Gastrocnemius medialis (tissue), 4 donors: ENCODE results near the gene NPAS3. TPM values are rescaled to one million over a fixed set of nuclear protein-coding genes. Genes with fewer than 3 reads are reported as not detected.

Experiments used
- ATAC-seq, 2 donors: fragments of 150-250 bp; one replicate each; pipeline ENCODE4 v1.9.1; 2016
- DNase-seq, 2 donors: peaks; one replicate each; pipeline ENCODE4 v3.0.0-alpha.2; 2019
- H3K27ac ChIP-seq, 4 donors: fragments of 200-600 bp; sonication (generic); 1 replicate in 1 of 4; 2 replicates in 3 of 4; pipeline ENCODE4 v1.5.1; 2016 to 2018; ENCODE audit warnings: mild to moderate bottlenecking in 2 of 4, moderate library complexity in 1 of 4
- H3K27me3 ChIP-seq, 3 donors: fragments of 200-600 bp; sonication (generic) in 2 of 3; 1 replicate in 1 of 3; 2 replicates in 2 of 3; pipeline versions ENCODE4 v1.5.1 to v1.6.0; 2016 to 2019; ENCODE audit warnings: mild to moderate bottlenecking in 1 of 3, moderate library complexity in 1 of 3
- H3K36me3 ChIP-seq, 2 donors: fragments of 200-600 bp; sonication (generic) in 1 of 2; one replicate each; pipeline ENCODE4 v1.5.1; 2017 to 2018
- H3K4me1 ChIP-seq, 2 donors: fragments of 200-600 bp; sonication (generic) in 1 of 2; one replicate each; pipeline ENCODE4 v1.5.1; 2016 to 2017; ENCODE audit warnings: mild to moderate bottlenecking in 2 of 2
- H3K4me3 ChIP-seq, 4 donors: fragments of 200-600 bp; sonication (generic) in 3 of 4; 1 replicate in 1 of 4; 2 replicates in 3 of 4; pipeline ENCODE4 v1.5.1; 2016 to 2019; ENCODE audit warnings: mild to moderate bottlenecking in 2 of 4
- H3K9me3 ChIP-seq, 3 donors: fragments of 200-600 bp; sonication (generic) in 2 of 3; 1 replicate in 1 of 3; 2 replicates in 2 of 3; pipeline ENCODE4 v1.5.1; 2016 to 2019
- POLR2A ChIP-seq, 2 donors: fragments of 450-650 bp; IDR thresholded peaks; one replicate each; pipeline ENCODE4 v1.6.1; 2017; ENCODE audit warnings: antibody characterized with exemption in 2 of 2, mild to moderate bottlenecking in 2 of 2, moderate library complexity in 2 of 2
- in situ Hi-C, 4 donors: fragments of 200-750 bp; cut with MboI; loops; one replicate each; pipeline versions ENCODE4 v1.15.0 to v1.8.0; 2017; ENCODE audit warnings: low sequenced_read_pairs in 4 of 4
- intact Hi-C: fragments of 100-400 bp; cut with DNase I; formaldehyde crosslinking; loops from one replicate; pipeline ENCODE4 v1.15.1; 2023; ENCODE audit warnings: low total_unique reads
- total RNA-seq, 4 donors: library from RNA; depleted of rRNA; stranded (reverse); fragments of >200 nt; gene quantifications; one replicate each; pipeline versions ENCODE4 v1.1.0 to v1.2.3, GENCODE V29; 2016
- TF ChIP-seq, protein P1 (sequence below), 5 experiments: fragments of 450-650 bp in 3 of 5; fragments of 200-600 bp in 2 of 5; sonication (generic) in 2 of 5; IDR thresholded peaks in 4 of 5; conservative IDR thresholded peaks in 1 of 5; 1 replicate in 4 of 5; 2 replicates in 1 of 5; pipeline ENCODE4 v1.5.1; 2016 to 2019; ENCODE audit warnings: antibody characterized with exemption in 5 of 5, mild to moderate bottlenecking in 3 of 5, moderate library complexity in 3 of 5

NPAS3 gene
- total RNA-seq, 4 donors from 2014 or later, result 0.82 to 1.00 TPM; not detected in 2

DNA sequence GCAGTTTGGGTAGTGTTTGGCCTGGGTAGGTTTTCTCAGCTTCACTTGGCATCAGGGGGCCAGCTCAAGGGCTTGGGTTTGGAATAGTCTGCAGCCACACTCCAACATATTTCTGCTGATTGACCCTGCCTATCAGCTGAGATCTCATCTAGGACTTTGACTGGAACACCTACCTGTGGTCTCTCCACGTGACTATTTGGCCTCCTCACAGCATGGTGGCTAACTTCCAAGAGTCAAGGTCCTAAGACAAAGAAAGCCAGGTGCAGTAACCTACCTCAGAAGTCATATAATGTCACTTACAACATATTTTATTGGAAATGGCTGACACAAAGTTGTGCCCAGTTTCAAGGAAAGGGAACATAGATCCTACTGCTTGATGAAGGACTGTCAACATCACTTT, 531.2 kb downstream of the NPAS3 start:
- DNase-seq (no peak), ATAC-seq (no peak)
- no peaks in the 10 kb centered on the region for H3K36me3 ChIP-seq
- no peak for TF ChIP-seq POLR2A (IDR thresholded peaks at IDR 0.05)
- TF ChIP-seq, protein P1, sequence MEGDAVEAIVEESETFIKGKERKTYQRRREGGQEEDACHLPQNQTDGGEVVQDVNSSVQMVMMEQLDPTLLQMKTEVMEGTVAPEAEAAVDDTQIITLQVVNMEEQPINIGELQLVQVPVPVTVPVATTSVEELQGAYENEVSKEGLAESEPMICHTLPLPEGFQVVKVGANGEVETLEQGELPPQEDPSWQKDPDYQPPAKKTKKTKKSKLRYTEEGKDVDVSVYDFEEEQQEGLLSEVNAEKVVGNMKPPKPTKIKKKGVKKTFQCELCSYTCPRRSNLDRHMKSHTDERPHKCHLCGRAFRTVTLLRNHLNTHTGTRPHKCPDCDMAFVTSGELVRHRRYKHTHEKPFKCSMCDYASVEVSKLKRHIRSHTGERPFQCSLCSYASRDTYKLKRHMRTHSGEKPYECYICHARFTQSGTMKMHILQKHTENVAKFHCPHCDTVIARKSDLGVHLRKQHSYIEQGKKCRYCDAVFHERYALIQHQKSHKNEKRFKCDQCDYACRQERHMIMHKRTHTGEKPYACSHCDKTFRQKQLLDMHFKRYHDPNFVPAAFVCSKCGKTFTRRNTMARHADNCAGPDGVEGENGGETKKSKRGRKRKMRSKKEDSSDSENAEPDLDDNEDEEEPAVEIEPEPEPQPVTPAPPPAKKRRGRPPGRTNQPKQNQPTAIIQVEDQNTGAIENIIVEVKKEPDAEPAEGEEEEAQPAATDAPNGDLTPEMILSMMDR (IDR thresholded peaks at IDR 0.05 in 4 of 5, conservative IDR thresholded peaks at IDR 0.05 in 1 of 5), result no peak
- no peaks in the 10 kb centered on the region for H3K27me3 ChIP-seq
- in situ Hi-C loops (no loop called here), intact Hi-C loops (no loop called here)
- no peaks in the 10 kb centered on the region for H3K9me3 ChIP-seq
- no peaks in the 10 kb centered on the region for H3K4me1 ChIP-seq
- no peak overlapping the region for H3K4me3 ChIP-seq
- H3K27ac ChIP-seq, result no peak overlapping the region

DNA sequence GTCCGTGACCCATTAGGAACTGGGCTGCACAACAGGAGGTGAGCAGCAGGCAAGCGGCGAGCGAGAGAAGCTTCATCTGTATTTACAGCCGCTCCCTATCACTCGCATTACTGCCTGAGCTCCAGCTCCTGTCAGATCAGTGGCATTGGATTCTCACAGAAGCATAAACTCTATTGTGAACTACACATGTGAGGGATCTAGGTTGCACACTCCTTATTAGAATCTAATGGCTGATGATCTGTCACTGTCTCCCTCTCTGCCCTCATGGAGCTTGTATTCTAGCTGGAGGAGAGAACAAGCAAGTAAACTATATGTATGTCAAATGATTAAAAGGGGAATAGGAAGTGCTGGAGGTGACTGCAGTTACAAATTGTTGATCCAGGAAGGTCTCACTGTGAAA, 533.1 kb downstream of the NPAS3 start:
- H3K27ac ChIP-seq, result no peak overlapping the region
- TF ChIP-seq, protein P1 (IDR thresholded peaks at IDR 0.05 in 4 of 5, conservative IDR thresholded peaks at IDR 0.05 in 1 of 5), result no peak
- no peak for TF ChIP-seq POLR2A (IDR thresholded peaks at IDR 0.05)
- H3K27me3 ChIP-seq, result no peaks in the 10 kb centered on the region
- no peak for DNase-seq
- no peak overlapping the region for H3K4me3 ChIP-seq
- no peaks in the 10 kb centered on the region for H3K9me3 ChIP-seq
- no peaks in the 10 kb centered on the region for H3K36me3 ChIP-seq
- intact Hi-C loops (no loop called here), in situ Hi-C loops (no loop called here)
- no peaks in the 10 kb centered on the region for H3K4me1 ChIP-seq
- no peak for ATAC-seq

DNA sequence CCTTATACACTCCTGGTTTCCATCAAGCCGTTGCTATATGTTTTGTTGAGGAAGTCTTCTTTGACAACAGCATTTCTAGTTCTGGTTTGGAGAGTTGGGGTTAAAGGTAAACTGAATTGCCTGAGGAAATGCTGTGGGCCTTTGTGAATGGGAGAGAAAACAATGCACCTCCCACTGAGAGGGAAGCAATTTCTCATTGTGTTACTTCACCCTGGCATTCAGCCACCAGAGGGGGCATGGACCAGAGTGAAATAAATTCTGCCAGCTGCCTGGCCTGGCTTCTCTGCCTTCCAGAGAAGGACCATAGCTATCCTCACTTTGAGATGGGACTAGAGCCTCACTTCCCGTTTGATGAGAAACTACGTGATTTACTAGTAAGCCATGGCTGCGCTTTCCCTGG, 536.9 kb downstream of the NPAS3 start:
- intact Hi-C loops, result no loop called here

DNA sequence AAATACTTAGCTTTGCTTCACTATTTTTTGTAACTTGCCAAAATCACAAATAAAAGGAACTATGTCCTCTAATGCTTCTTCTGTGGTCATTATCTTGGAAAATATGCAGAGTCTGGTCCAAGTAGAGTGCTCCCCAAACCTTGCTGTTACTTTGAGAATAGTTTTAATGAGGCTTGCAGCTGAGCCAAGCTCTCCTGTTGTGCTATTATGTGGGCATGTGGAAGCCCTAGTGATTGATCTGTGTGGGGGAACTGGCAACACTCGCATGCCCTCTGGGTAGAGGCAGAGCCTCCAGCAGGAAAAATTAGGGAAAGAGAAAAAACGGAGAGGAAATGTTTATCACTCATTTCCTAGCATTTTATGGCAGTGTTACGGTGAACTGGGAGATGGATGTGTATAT, 539.1 kb downstream of the NPAS3 start:
- Histone ChIP-seq H3K36me3 (no peaks in the 10 kb centered on the region), H3K27me3 (no peaks in the 10 kb centered on the region), H3K4me1 (no peaks in the 10 kb centered on the region), H3K27ac (no peak overlapping the region), H3K4me3 (no peak overlapping the region), H3K9me3 (no peaks in the 10 kb centered on the region)
- intact Hi-C loops (no loop called here), in situ Hi-C loops (no loop called here)
- no peak for DNase-seq
- TF ChIP-seq POLR2A (IDR thresholded peaks at IDR 0.05), result no peak
- TF ChIP-seq, protein P1 (IDR thresholded peaks at IDR 0.05 in 4 of 5, conservative IDR thresholded peaks at IDR 0.05 in 1 of 5), result no peak
- ATAC-seq, result no peak

More for the DNA sequence above, 536.9 kb downstream of the NPAS3 start:
- Histone ChIP-seq H3K9me3 (no peaks in the 10 kb centered on the region), H3K4me1 (no peaks in the 10 kb centered on the region), H3K27me3 (no peaks in the 10 kb centered on the region), H3K36me3 (no peaks in the 10 kb centered on the region), H3K4me3 (no peak overlapping the region), H3K27ac (no peak overlapping the region)
- ATAC-seq (no peak), DNase-seq (no peak)
- no peak for TF ChIP-seq POLR2A (IDR thresholded peaks at IDR 0.05)
- TF ChIP-seq, protein P1 (IDR thresholded peaks at IDR 0.05 in 4 of 5, conservative IDR thresholded peaks at IDR 0.05 in 1 of 5), result peak in 1 of 5 experiments; percentile 19
- in situ Hi-C loops, result no loop called here
